DOHH2 (cell line): Measurements from ENCODE around the gene ELOVL2.

ENCODE experiments used
- EZH2phosphoT487 ChIP-seq: fragments of 200-600 bp; sonication (generic); IDR thresholded peaks from 2 replicates; pipeline ENCODE4 v1.6.1; 2017; ENCODE audit warnings: borderline replicate concordance, mild to moderate bottlenecking, antibody characterized with exemption, low read length, moderate library complexity, mixed read lengths
- TF ChIP-seq, protein P1 (sequence below): fragments of 200-600 bp; sonication (generic); IDR thresholded peaks from one replicate; pipeline ENCODE4 v1.5.1; 2014; ENCODE audit warnings: antibody characterized with exemption, mild to moderate bottlenecking, low read depth, low read length; ENCODE audit not compliant: poor library complexity, severe bottlenecking

DNA sequence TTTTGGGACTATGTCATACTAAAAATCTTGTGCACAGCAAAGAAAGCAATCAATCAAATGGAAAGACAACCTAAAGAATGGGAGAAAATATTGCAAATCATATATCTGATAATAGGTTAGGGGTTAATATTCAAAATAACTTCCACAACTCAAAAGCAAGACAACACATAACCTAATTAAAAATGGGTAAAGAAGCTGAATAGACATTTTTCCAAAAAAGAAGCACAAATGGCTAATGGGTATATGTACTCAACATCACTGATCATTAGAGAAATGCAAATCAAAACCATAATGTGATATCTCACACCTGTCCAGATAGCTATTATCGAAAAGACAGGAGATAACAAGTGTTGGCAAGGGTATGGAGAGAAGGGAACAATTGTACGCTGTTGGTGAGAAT is 104.3 kb downstream of the ELOVL2 start:
- no peak for TF ChIP-seq EZH2phosphoT487
- TF ChIP-seq, protein P1, sequence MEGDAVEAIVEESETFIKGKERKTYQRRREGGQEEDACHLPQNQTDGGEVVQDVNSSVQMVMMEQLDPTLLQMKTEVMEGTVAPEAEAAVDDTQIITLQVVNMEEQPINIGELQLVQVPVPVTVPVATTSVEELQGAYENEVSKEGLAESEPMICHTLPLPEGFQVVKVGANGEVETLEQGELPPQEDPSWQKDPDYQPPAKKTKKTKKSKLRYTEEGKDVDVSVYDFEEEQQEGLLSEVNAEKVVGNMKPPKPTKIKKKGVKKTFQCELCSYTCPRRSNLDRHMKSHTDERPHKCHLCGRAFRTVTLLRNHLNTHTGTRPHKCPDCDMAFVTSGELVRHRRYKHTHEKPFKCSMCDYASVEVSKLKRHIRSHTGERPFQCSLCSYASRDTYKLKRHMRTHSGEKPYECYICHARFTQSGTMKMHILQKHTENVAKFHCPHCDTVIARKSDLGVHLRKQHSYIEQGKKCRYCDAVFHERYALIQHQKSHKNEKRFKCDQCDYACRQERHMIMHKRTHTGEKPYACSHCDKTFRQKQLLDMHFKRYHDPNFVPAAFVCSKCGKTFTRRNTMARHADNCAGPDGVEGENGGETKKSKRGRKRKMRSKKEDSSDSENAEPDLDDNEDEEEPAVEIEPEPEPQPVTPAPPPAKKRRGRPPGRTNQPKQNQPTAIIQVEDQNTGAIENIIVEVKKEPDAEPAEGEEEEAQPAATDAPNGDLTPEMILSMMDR, result no peak
